HEK293T (cell line): ENCODE data around the gene IPO11.
"Not testable (repeated sequence)": the region's sequence is repeated elsewhere in the genome, so short reads cannot be mapped to it uniquely, and the experiment has no call there.

ENCODE experiments used
- CTCF ChIA-PET: fragments of 350-600 bp; formaldehyde crosslinking; extraction: SDS; loops from one replicate; lab custom pipeline; 2021; ENCODE audit warnings: antibody characterized with exemption, inconsistent platforms; lab: Yijun Ruan, JAX
- POLR2A ChIA-PET: fragments of 350-600 bp; formaldehyde crosslinking; extraction: SDS; loops from one replicate; lab custom pipeline; 2020; ENCODE audit warnings: antibody characterized with exemption, inconsistent platforms; lab: Yijun Ruan, JAX
- DNase-seq: peaks from one replicate; pipeline ENCODE4 v3.0.0; 2012; ENCODE audit warnings: mixed read lengths; ENCODE audit errors: extremely low spot score
- ARNT ChIP-seq: fragments of 450-650 bp; IDR thresholded peaks from 2 replicates; pipeline ENCODE4 v1.6.1; 2017; ENCODE audit warnings: mild to moderate bottlenecking
- BHLHE40 ChIP-seq: fragments of 450-650 bp; IDR thresholded peaks from 2 replicates; pipeline ENCODE4 v1.6.1; 2016; ENCODE audit warnings: mild to moderate bottlenecking, moderate library complexity, borderline replicate concordance
- CTBP1 ChIP-seq: fragments of 450-650 bp; IDR thresholded peaks from 2 replicates; pipeline ENCODE4 v1.6.1; 2016; ENCODE audit warnings: borderline replicate concordance
- ELF4 ChIP-seq: fragments of 450-650 bp; IDR thresholded peaks from 2 replicates; pipeline ENCODE4 v1.6.1; 2017; ENCODE audit warnings: antibody characterized with exemption
- FOXA1 ChIP-seq: fragments of 450-650 bp; IDR thresholded peaks from 2 replicates; pipeline ENCODE4 v1.6.1; 2016; ENCODE audit warnings: mild to moderate bottlenecking
- FOXK2 ChIP-seq: fragments of 450-650 bp; IDR thresholded peaks from 2 replicates; pipeline ENCODE4 v1.6.1; 2016; ENCODE audit warnings: mild to moderate bottlenecking
- FOXM1 ChIP-seq: fragments of 450-650 bp; IDR thresholded peaks from 2 replicates; pipeline ENCODE4 v1.6.1; 2017; ENCODE audit warnings: mild to moderate bottlenecking, borderline replicate concordance
- HDGF ChIP-seq: fragments of 450-650 bp; IDR thresholded peaks from 2 replicates; pipeline ENCODE4 v1.6.1; 2017; ENCODE audit warnings: antibody characterized with exemption, borderline replicate concordance
- L3MBTL2 ChIP-seq: fragments of 450-650 bp; conservative IDR thresholded peaks from 2 replicates; pipeline ENCODE4 v1.6.1; 2016; ENCODE audit warnings: mild to moderate bottlenecking
- LEF1 ChIP-seq: fragments of 450-650 bp; IDR thresholded peaks from 2 replicates; pipeline ENCODE4 v1.6.1; 2017; ENCODE audit warnings: mild to moderate bottlenecking, borderline replicate concordance
- NFRKB ChIP-seq: fragments of 450-650 bp; IDR thresholded peaks from 2 replicates; pipeline ENCODE4 v1.6.1; 2016; ENCODE audit warnings: mild to moderate bottlenecking, moderate library complexity
- PKNOX1 ChIP-seq: fragments of 450-650 bp; IDR thresholded peaks from 2 replicates; pipeline ENCODE4 v1.6.1; 2016
- SP1 ChIP-seq: fragments of 450-650 bp; IDR thresholded peaks from 2 replicates; pipeline ENCODE4 v1.6.1; 2017
- SUZ12 ChIP-seq: fragments of 450-650 bp; IDR thresholded peaks from 2 replicates; pipeline ENCODE4 v1.6.1; 2016; ENCODE audit warnings: mild to moderate bottlenecking
- TARDBP ChIP-seq: fragments of 450-650 bp; IDR thresholded peaks from 2 replicates; pipeline ENCODE4 v1.6.1; 2016
- ZNF384 ChIP-seq: fragments of 450-650 bp; IDR thresholded peaks from 2 replicates; pipeline ENCODE4 v1.6.1; 2016

IPO11 gene

GRCh38 chr5:62560786-62561185 lies 148.2 kb downstream of the IPO11 start:
- no peak for DNase-seq
- TF ChIP-seq FOXM1 (no peak), FOXA1 (no peak), NFRKB (no peak)
- ChIA-PET CTCF (no interaction called here), POLR2A (no interaction called here)

GRCh38 chr5:62561896-62562295 lies 149.3 kb downstream of the IPO11 start:
- no peak for TF ChIP-seq NFRKB
- no peak for TF ChIP-seq PKNOX1
- TF ChIP-seq FOXA1: no peak
- TF ChIP-seq ARNT: no peak
- no peak for TF ChIP-seq TARDBP
- TF ChIP-seq HDGF: no peak
- TF ChIP-seq SUZ12: no peak
- TF ChIP-seq FOXM1: no peak
- TF ChIP-seq SP1: no peak
- ChIA-PET CTCF (no interaction called here), POLR2A (no interaction called here)
- no peak for DNase-seq

GRCh38 chr5:62562867-62563266 lies 150.3 kb downstream of the IPO11 start:
- no peak for DNase-seq
- ChIA-PET CTCF (no interaction called here), POLR2A (no interaction called here)
- TF ChIP-seq FOXK2: no peak

GRCh38 chr5:62564101-62564500 lies 151.5 kb downstream of the IPO11 start:
- no peak for DNase-seq
- CTCF ChIA-PET: no interaction called here
- POLR2A ChIA-PET: no interaction called here
- TF ChIP-seq LEF1: no peak
- no peak for TF ChIP-seq HDGF
- TF ChIP-seq BHLHE40: no peak
- no peak for TF ChIP-seq TARDBP
- TF ChIP-seq FOXM1: no peak
- no peak for TF ChIP-seq ZNF384
- TF ChIP-seq ELF4: no peak
- no peak for TF ChIP-seq FOXA1
- TF ChIP-seq ARNT: no peak
- TF ChIP-seq NFRKB: no peak
- no peak for TF ChIP-seq SUZ12
- TF ChIP-seq CTBP1: no peak
- no peak for TF ChIP-seq SP1
- no peak for TF ChIP-seq PKNOX1
- TF ChIP-seq FOXK2: no peak
- TF ChIP-seq L3MBTL2: no peak

GRCh38 chr5:62565740-62566139 lies 153.2 kb downstream of the IPO11 start:
- DNase-seq, CTCF ChIA-PET, POLR2A ChIA-PET: not testable (repeated sequence)

- POLR2A ChIA-PET: no interaction called here
- CTCF ChIA-PET: no interaction called here
- DNase-seq: no peak
- TF ChIP-seq PKNOX1 (no peak), FOXM1 (no peak), ELF4 (no peak), ZNF384 (no peak), SUZ12 (no peak), ARNT (no peak), BHLHE40 (no peak), NFRKB (no peak), TARDBP (no peak), CTBP1 (no peak), L3MBTL2 (no peak), SP1 (no peak), HDGF (no peak), FOXK2 (no peak), FOXA1 (no peak), LEF1 (no peak)
These were observed 155.6 kb downstream of the IPO11 start for GRCh38 chr5:62568143-62568542.

GRCh38 chr5:62568800-62569432 lies 156.4 kb downstream of the IPO11 start:
- ChIA-PET POLR2A (no interaction called here), CTCF (no interaction called here)
- DNase-seq: no peak
- TF ChIP-seq L3MBTL2 (no peak), ZNF384 (no peak), NFRKB (no peak), SUZ12 (no peak), LEF1 (no peak), ARNT (no peak), FOXA1 (no peak), BHLHE40 (no peak), TARDBP (no peak), ELF4 (no peak), CTBP1 (no peak), FOXK2 (no peak), HDGF (no peak), PKNOX1 (no peak)
